Erythroblast (primary cell): ENCODE data around the gene BICRA.
"Not testable (repeated sequence)": the region's sequence is repeated elsewhere in the genome, so short reads cannot be mapped to it uniquely, and the experiment has no call there.

Source experiments
- DNase-seq, 2 experiments: peaks; one replicate each; lab custom pipeline; 2025; lab: John Stamatoyannopoulos, UW
- GATA1 ChIP-seq: IDR thresholded peaks from 2 replicates; pipeline ENCODE4 v1.6.1; 2011; ENCODE audit warnings: low read depth, mild to moderate bottlenecking, control low read depth, low read length, moderate library complexity
- POLR2A ChIP-seq: IDR thresholded peaks from 2 replicates; pipeline ENCODE4 v1.6.1; 2011; ENCODE audit warnings: mild to moderate bottlenecking, low read length

Gene BICRA

GRCh38 chr19:47631681-47632446, 22.9 kb downstream of the BICRA start:
- no peak for DNase-seq
- no peak for TF ChIP-seq POLR2A
- no peak for TF ChIP-seq GATA1

GRCh38 chr19:47633517-47633916, 24.6 kb downstream of the BICRA start:
- DNase-seq, result no peak
- TF ChIP-seq POLR2A, result no peak
- TF ChIP-seq GATA1, result no peak

GRCh38 chr19:47633996-47634395, 25.1 kb downstream of the BICRA start:
- no peak for DNase-seq
- no peak for TF ChIP-seq POLR2A
- no peak for TF ChIP-seq GATA1

GRCh38 chr19:47635152-47635754, 26.3 kb downstream of the BICRA start:
- DNase-seq, result not testable (repeated sequence)

GRCh38 chr19:47637550-47637949, 28.6 kb downstream of the BICRA start:
- no peak for TF ChIP-seq POLR2A
- TF ChIP-seq GATA1, result no peak
- DNase-seq, result no peak

- DNase-seq, result no peak
- TF ChIP-seq POLR2A, result no peak
These were observed 33.1 kb downstream of the BICRA start for GRCh38 chr19:47641891-47642485.

- DNase-seq, result no peak
- TF ChIP-seq POLR2A (no peak), GATA1 (no peak)
These were observed 34.3 kb downstream of the BICRA start for GRCh38 chr19:47643281-47643680.

- DNase-seq, result no peak
These were observed 35.3 kb downstream of the BICRA start for GRCh38 chr19:47644199-47644598.

GRCh38 chr19:47644743-47645482, 36.0 kb downstream of the BICRA start:
- TF ChIP-seq GATA1 (no peak), POLR2A (no peak)
- DNase-seq, result no peak

More at GRCh38 chr19:47644199-47644598, 35.3 kb downstream of the BICRA start:
- TF ChIP-seq POLR2A (no peak), GATA1 (no peak)

GRCh38 chr19:47646924-47647323, 38.0 kb downstream of the BICRA start:
- TF ChIP-seq GATA1 (no peak), POLR2A (no peak)
- DNase-seq, result no peak

GRCh38 chr19:47649588-47649987, 40.7 kb downstream of the BICRA start:
- TF ChIP-seq GATA1 (no peak), POLR2A (no peak)
- DNase-seq, result no peak

GRCh38 chr19:47650700-47651099, 41.8 kb downstream of the BICRA start:
- TF ChIP-seq GATA1 (no peak), POLR2A (no peak)
- no peak for DNase-seq

- DNase-seq, result no peak
- TF ChIP-seq GATA1 (no peak), POLR2A (no peak)
These were observed 42.2 kb downstream of the BICRA start for GRCh38 chr19:47651132-47651531.

GRCh38 chr19:47651691-47652090, 42.8 kb downstream of the BICRA start:
- TF ChIP-seq GATA1 (no peak), POLR2A (no peak)

More at GRCh38 chr19:47651691-47652090, 42.8 kb downstream of the BICRA start:
- DNase-seq, result no peak
